ENCODE measurements around the gene KDM2B. TPM values are rescaled to one million over a fixed set of nuclear protein-coding genes. Genes with fewer than 3 reads are reported as not detected.

KDM2B gene
- polyA plus RNA-seq, 1 of the 3 experiments (the other 2 are of a cell fraction) = 11.5 TPM

DNA sequence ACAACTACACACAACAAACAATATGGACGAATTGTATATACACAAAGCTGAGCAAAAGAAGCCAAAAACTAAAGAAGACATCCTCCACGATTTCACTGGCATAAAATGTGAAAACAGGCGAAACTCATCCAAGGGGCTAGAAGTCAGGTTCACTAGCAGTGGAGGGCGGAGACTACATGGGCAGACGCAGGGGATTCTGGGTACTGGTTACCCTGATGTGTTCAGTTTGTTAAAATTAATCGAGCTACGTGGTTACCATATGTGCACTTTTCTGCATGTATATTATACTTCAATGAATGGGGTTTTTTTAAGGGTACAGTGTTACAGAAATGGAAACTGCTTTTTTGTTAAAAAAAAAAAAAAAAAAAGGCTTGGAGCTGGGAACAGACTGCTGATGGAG lies 12.3 kb downstream of the KDM2B start:
- Histone ChIP-seq H3K4me2 (no peak overlapping the region), H2AFZ (ENCODE audit: low read depth) (no peak overlapping the region)
- CTCF ChIA-PET = interaction anchor here (2.6 kb wide), 1 partner anchor 16 kb away, joined by 12 read pairs; no protein-coding TSS in a partner anchor

DNA sequence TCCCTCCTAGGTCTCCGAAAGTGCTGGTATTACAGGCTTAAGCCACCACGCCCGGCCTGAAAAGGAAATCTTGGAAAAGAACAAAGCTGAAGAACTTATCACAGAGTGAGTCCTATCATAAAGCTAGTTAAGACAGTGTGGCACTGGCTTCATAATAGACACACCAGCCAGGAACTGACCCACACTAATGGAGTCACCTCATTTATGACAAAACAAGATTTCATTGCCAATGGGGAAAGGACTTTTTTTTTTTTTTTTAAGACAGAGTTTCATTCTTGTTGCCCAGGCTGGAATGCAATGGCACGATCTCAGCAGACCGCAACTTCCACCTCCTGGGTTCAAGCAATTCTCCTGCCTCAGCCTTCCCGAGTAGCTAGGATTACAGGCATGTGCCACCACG lies 15.7 kb downstream of the KDM2B start:
- no peak for TF ChIP-seq SIN3A (IDR thresholded peaks at IDR 0.05; ENCODE audit: borderline replicate concordance, low read depth, low read length)
- TF ChIP-seq EZH2phosphoT487 (IDR thresholded peaks at IDR 0.05; ENCODE audit: borderline replicate concordance, low read depth) = no peak
- TF ChIP-seq, protein P1, sequence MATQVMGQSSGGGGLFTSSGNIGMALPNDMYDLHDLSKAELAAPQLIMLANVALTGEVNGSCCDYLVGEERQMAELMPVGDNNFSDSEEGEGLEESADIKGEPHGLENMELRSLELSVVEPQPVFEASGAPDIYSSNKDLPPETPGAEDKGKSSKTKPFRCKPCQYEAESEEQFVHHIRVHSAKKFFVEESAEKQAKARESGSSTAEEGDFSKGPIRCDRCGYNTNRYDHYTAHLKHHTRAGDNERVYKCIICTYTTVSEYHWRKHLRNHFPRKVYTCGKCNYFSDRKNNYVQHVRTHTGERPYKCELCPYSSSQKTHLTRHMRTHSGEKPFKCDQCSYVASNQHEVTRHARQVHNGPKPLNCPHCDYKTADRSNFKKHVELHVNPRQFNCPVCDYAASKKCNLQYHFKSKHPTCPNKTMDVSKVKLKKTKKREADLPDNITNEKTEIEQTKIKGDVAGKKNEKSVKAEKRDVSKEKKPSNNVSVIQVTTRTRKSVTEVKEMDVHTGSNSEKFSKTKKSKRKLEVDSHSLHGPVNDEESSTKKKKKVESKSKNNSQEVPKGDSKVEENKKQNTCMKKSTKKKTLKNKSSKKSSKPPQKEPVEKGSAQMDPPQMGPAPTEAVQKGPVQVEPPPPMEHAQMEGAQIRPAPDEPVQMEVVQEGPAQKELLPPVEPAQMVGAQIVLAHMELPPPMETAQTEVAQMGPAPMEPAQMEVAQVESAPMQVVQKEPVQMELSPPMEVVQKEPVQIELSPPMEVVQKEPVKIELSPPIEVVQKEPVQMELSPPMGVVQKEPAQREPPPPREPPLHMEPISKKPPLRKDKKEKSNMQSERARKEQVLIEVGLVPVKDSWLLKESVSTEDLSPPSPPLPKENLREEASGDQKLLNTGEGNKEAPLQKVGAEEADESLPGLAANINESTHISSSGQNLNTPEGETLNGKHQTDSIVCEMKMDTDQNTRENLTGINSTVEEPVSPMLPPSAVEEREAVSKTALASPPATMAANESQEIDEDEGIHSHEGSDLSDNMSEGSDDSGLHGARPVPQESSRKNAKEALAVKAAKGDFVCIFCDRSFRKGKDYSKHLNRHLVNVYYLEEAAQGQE (IDR thresholded peaks at IDR 0.05; ENCODE audit: low read depth, low read length) = no peak
- TF ChIP-seq POLR2AphosphoS5 (IDR thresholded peaks at IDR 0.05; ENCODE audit: low read depth, low read length) = no peak
- TF ChIP-seq, protein P2, sequence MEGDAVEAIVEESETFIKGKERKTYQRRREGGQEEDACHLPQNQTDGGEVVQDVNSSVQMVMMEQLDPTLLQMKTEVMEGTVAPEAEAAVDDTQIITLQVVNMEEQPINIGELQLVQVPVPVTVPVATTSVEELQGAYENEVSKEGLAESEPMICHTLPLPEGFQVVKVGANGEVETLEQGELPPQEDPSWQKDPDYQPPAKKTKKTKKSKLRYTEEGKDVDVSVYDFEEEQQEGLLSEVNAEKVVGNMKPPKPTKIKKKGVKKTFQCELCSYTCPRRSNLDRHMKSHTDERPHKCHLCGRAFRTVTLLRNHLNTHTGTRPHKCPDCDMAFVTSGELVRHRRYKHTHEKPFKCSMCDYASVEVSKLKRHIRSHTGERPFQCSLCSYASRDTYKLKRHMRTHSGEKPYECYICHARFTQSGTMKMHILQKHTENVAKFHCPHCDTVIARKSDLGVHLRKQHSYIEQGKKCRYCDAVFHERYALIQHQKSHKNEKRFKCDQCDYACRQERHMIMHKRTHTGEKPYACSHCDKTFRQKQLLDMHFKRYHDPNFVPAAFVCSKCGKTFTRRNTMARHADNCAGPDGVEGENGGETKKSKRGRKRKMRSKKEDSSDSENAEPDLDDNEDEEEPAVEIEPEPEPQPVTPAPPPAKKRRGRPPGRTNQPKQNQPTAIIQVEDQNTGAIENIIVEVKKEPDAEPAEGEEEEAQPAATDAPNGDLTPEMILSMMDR (IDR thresholded peaks at IDR 0.05) = no peak
- TF ChIP-seq RXRA (IDR thresholded peaks at IDR 0.05; ENCODE audit: borderline replicate concordance, low read depth) = no peak
- TF ChIP-seq RFX5 (IDR thresholded peaks at IDR 0.05; ENCODE audit: low read length) = no peak
- TF ChIP-seq, protein P3, sequence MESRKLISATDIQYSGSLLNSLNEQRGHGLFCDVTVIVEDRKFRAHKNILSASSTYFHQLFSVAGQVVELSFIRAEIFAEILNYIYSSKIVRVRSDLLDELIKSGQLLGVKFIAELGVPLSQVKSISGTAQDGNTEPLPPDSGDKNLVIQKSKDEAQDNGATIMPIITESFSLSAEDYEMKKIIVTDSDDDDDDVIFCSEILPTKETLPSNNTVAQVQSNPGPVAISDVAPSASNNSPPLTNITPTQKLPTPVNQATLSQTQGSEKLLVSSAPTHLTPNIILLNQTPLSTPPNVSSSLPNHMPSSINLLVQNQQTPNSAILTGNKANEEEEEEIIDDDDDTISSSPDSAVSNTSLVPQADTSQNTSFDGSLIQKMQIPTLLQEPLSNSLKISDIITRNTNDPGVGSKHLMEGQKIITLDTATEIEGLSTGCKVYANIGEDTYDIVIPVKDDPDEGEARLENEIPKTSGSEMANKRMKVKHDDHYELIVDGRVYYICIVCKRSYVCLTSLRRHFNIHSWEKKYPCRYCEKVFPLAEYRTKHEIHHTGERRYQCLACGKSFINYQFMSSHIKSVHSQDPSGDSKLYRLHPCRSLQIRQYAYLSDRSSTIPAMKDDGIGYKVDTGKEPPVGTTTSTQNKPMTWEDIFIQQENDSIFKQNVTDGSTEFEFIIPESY (IDR thresholded peaks at IDR 0.05; ENCODE audit: borderline replicate concordance, low read depth) = no peak
- CTCF ChIA-PET = interaction anchor here (1.1 to 3.7 kb wide), 3 partner anchors 12 to 103 kb away, joined by 3 to 22 read pairs (median 6); no protein-coding TSS in a partner anchor
- POLR2A ChIA-PET = no interaction called here
- Histone ChIP-seq H3K36me3 (replicated peaks in 1 of 2; ENCODE audit: control insufficient read depth in 1 of 2, insufficient read depth in 2 of 2, low read length in 1 of 2) (peaks cover 0 to 1% of the 10 kb centered on the region in 2 experiments), H3K79me2 (ENCODE audit: insufficient read depth) (no peaks in the 10 kb centered on the region), H3K4me2 (no peak overlapping the region), H3K27ac (ENCODE audit: low read depth in 2 of 2, low read length in 1 of 2) (no peak overlapping the region), H3K4me1 (ENCODE audit: control insufficient read depth in 1 of 2, insufficient read depth in 2 of 2, low read depth in 1 of 2, low read length in 1 of 2) (no peaks in the 10 kb centered on the region; a peak in 1 of 4 replicates), H3K9me2 (no peaks in the 10 kb centered on the region), H4K20me1 (ENCODE audit: insufficient read depth) (no peaks in the 10 kb centered on the region), H3K27me3 (ENCODE audit: insufficient read depth) (no peaks in the 10 kb centered on the region), H3K9me3 (no peaks in the 10 kb centered on the region), H3F3A (replicated peaks; ENCODE audit: insufficient read depth) (no peaks in the 10 kb centered on the region), H2AFZ (ENCODE audit: low read depth) (no peak overlapping the region), H3K4me3 (ENCODE audit: low read depth in 2 of 2, low read length in 1 of 2) (no peak overlapping the region), H3K9ac (no peak overlapping the region)
- DNase-seq = no peak
- WGBS (ENCODE audit: low lambda C conversion rate) = 94% methylated on average over 7 of the region's 7 CpGs

More for the DNA sequence above, 12.3 kb downstream of the KDM2B start:
- Histone ChIP-seq H3K27ac (ENCODE audit: low read depth in 2 of 2, low read length in 1 of 2) (no peak overlapping the region), H3K27me3 (ENCODE audit: insufficient read depth) (no peaks in the 10 kb centered on the region), H3F3A (replicated peaks; ENCODE audit: insufficient read depth) (no peaks in the 10 kb centered on the region), H3K4me1 (ENCODE audit: control insufficient read depth in 1 of 2, insufficient read depth in 2 of 2, low read depth in 1 of 2, low read length in 1 of 2) (no peaks in the 10 kb centered on the region), H3K36me3 (replicated peaks in 1 of 2; ENCODE audit: control insufficient read depth in 1 of 2, insufficient read depth in 2 of 2, low read length in 1 of 2) (peaks cover 0 to 22% of the 10 kb centered on the region in 2 experiments), H3K9me3 (no peaks in the 10 kb centered on the region), H3K9ac (no peak overlapping the region), H4K20me1 (ENCODE audit: insufficient read depth) (no peaks in the 10 kb centered on the region), H3K79me2 (ENCODE audit: insufficient read depth) (0 out of 2 replicates have a peak, but pooled peaks cover 5% of the 10 kb centered on the region), H3K9me2 (no peaks in the 10 kb centered on the region), H3K4me3 (ENCODE audit: low read depth in 2 of 2, low read length in 1 of 2) (no peak overlapping the region)
- WGBS (ENCODE audit: low lambda C conversion rate) = 90% methylated on average over 7 of the region's 7 CpGs
- no peak for DNase-seq
- POLR2A ChIA-PET = interaction anchor here (1.0 kb wide), 1 partner anchor 11 kb away, joined by 3 read pairs; no protein-coding TSS in a partner anchor
- TF ChIP-seq NFIC (IDR thresholded peaks at IDR 0.05; ENCODE audit: borderline replicate concordance) (no peak), ELF1 (IDR thresholded peaks at IDR 0.05) (no peak), FOXM1 (IDR thresholded peaks at IDR 0.05; ENCODE audit: low read depth) (no peak), YY1 (IDR thresholded peaks at IDR 0.05; ENCODE audit: low read depth) (no peak), MXI1 (IDR thresholded peaks at IDR 0.05; ENCODE audit: low read depth, low read length) (no peak)
- TF ChIP-seq, protein P4, sequence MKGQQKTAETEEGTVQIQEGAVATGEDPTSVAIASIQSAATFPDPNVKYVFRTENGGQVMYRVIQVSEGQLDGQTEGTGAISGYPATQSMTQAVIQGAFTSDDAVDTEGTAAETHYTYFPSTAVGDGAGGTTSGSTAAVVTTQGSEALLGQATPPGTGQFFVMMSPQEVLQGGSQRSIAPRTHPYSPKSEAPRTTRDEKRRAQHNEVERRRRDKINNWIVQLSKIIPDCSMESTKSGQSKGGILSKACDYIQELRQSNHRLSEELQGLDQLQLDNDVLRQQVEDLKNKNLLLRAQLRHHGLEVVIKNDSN (IDR thresholded peaks at IDR 0.05; ENCODE audit: borderline replicate concordance, low read depth) = no peak

Measured in SK-N-SH (cell line).